Ishikawa (cell line): ENCODE measurements around the gene ZNF358.

ENCODE experiments used
- CEBPB ChIP-seq: IDR thresholded peaks from 2 replicates; pipeline ENCODE4 v1.6.1; 2012
- CREB1 ChIP-seq: IDR thresholded peaks from 2 replicates; pipeline ENCODE4 v1.6.1; 2012; ENCODE audit warnings: low read depth
- EGR1 ChIP-seq: IDR thresholded peaks from 2 replicates; pipeline ENCODE4 v1.6.1; 2012
- EP300 ChIP-seq: IDR thresholded peaks from 2 replicates; pipeline ENCODE4 v1.6.1; 2012; ENCODE audit warnings: borderline replicate concordance
- FOXM1 ChIP-seq: IDR thresholded peaks from 2 replicates; pipeline ENCODE4 v1.6.1; 2012; ENCODE audit warnings: low read depth, borderline replicate concordance
- MAX ChIP-seq: IDR thresholded peaks from 2 replicates; pipeline ENCODE4 v1.6.1; 2012
- NFIC ChIP-seq: IDR thresholded peaks from 2 replicates; pipeline ENCODE4 v1.6.1; 2012
- RAD21 ChIP-seq: IDR thresholded peaks from 2 replicates; pipeline ENCODE4 v1.6.1; 2012; ENCODE audit warnings: low read depth
- REST ChIP-seq: IDR thresholded peaks from 2 replicates; pipeline ENCODE4 v1.6.1; 2012; ENCODE audit warnings: low read depth, mild to moderate bottlenecking
- TAF1 ChIP-seq: IDR thresholded peaks from 2 replicates; pipeline ENCODE4 v1.6.1; 2012; ENCODE audit warnings: low read depth, mild to moderate bottlenecking
- TCF12 ChIP-seq: IDR thresholded peaks from 2 replicates; pipeline ENCODE4 v1.6.1; 2012; ENCODE audit warnings: low read depth
- TEAD4 ChIP-seq: IDR thresholded peaks from 2 replicates; pipeline ENCODE4 v1.6.1; 2012
- USF1 ChIP-seq: IDR thresholded peaks from 2 replicates; pipeline ENCODE4 v1.6.1; 2012
- YY1 ChIP-seq: IDR thresholded peaks from 2 replicates; pipeline ENCODE4 v1.6.1; 2012; ENCODE audit warnings: low read depth
- ZBTB7A ChIP-seq: IDR thresholded peaks from 2 replicates; pipeline ENCODE4 v1.6.1; 2012; ENCODE audit warnings: low read depth

The ZNF358 gene

GRCh38 chr19:7516878-7517277 is 975 bp downstream of the ZNF358 start:
- TF ChIP-seq NFIC (no peak), CEBPB (no peak), MAX (no peak), EP300 (no peak), TAF1 (no peak), CREB1 (no peak), YY1 (no peak), ZBTB7A (no peak), EGR1 (no peak), RAD21 (no peak), TEAD4 (no peak), USF1 (no peak), REST (no peak), FOXM1 (no peak), TCF12 (no peak)

- TF ChIP-seq EP300 (no peak), CEBPB (no peak), TAF1 (no peak), RAD21 (no peak), YY1 (no peak), FOXM1 (no peak), ZBTB7A (no peak), EGR1 (no peak), TEAD4 (no peak), MAX (no peak), TCF12 (no peak), NFIC (no peak), REST (no peak), CREB1 (no peak), USF1 (no peak)
Measured at GRCh38 chr19:7519361-7520130, 3.6 kb downstream of the ZNF358 start.

GRCh38 chr19:7520131-7521051 is 4.5 kb downstream of the ZNF358 start:
- TF ChIP-seq FOXM1 (no peak), CEBPB (no peak), EGR1 (no peak), USF1 (no peak), RAD21 (no peak), YY1 (no peak), ZBTB7A (no peak), EP300 (no peak), CREB1 (no peak), TCF12 (no peak), TEAD4 (no peak), MAX (no peak), TAF1 (no peak), NFIC (no peak)

- no peak for TF ChIP-seq EP300
- no peak for TF ChIP-seq TEAD4
- no peak for TF ChIP-seq MAX
- TF ChIP-seq CEBPB, result no peak
- no peak for TF ChIP-seq YY1
- no peak for TF ChIP-seq TAF1
- TF ChIP-seq ZBTB7A, result no peak
- no peak for TF ChIP-seq EGR1
- no peak for TF ChIP-seq NFIC
- no peak for TF ChIP-seq REST
- no peak for TF ChIP-seq CREB1
- no peak for TF ChIP-seq RAD21
- TF ChIP-seq USF1, result no peak
Measured at GRCh38 chr19:7521551-7522071, 5.7 kb downstream of the ZNF358 start.
